ENCODE results near the gene FBXL2.

DNA sequence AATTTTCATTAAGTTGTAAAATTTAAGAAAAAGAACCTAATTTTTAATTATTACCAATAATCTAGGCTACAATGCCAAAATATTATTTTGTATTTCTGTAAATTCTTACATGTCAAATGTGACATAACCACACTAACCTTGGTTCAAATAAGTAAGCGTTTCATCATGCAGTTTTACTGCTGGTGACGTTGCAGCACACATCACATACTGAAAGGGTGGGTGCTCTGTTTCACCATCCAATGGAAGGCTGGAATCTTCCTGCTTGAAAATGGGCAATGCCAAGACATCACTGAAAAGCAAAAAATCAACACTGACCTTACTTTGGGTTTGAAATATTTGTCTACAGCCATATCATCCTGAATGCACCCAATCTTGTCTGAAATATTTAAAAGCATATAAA, 148.2 kb downstream of the FBXL2 start:
- TF ChIP-seq, protein P1, sequence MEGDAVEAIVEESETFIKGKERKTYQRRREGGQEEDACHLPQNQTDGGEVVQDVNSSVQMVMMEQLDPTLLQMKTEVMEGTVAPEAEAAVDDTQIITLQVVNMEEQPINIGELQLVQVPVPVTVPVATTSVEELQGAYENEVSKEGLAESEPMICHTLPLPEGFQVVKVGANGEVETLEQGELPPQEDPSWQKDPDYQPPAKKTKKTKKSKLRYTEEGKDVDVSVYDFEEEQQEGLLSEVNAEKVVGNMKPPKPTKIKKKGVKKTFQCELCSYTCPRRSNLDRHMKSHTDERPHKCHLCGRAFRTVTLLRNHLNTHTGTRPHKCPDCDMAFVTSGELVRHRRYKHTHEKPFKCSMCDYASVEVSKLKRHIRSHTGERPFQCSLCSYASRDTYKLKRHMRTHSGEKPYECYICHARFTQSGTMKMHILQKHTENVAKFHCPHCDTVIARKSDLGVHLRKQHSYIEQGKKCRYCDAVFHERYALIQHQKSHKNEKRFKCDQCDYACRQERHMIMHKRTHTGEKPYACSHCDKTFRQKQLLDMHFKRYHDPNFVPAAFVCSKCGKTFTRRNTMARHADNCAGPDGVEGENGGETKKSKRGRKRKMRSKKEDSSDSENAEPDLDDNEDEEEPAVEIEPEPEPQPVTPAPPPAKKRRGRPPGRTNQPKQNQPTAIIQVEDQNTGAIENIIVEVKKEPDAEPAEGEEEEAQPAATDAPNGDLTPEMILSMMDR (IDR thresholded peaks at IDR 0.05): no peak
- TF ChIP-seq POLR2A (IDR thresholded peaks at IDR 0.05): no peak

Data from vagina (tissue), 2 donors.